K562 (cell line): ENCODE data around the gene NONO. TPM values are rescaled to one million over a fixed set of nuclear protein-coding genes. Genes with fewer than 3 reads are reported as not detected.

Experiments used
- ARID4B ChIP-seq: sonication (generic); formaldehyde crosslinking; IDR thresholded peaks from 2 replicates; pipeline ENCODE4 v1.8.0; 2022; ENCODE audit warnings: mild to moderate bottlenecking, missing genetic modification reagents
- CC2D1A ChIP-seq: fragments of 450-650 bp; IDR thresholded peaks from 2 replicates; pipeline ENCODE4 v1.6.1; 2017; ENCODE audit warnings: mild to moderate bottlenecking
- GABPA ChIP-seq: fragments of 200-800 bp; sonication (Bioruptor generic); conservative IDR thresholded peaks from 2 replicates; pipeline ENCODE4 v1.6.1; 2016; ENCODE audit warnings: low read depth, missing genetic modification characterization, missing compliant biosample characterization
- GTF2F1 ChIP-seq: IDR thresholded peaks from 2 replicates; pipeline ENCODE4 v1.6.1; 2011; ENCODE audit warnings: low read depth, low read length, improper control_type of control experiment
- KHSRP ChIP-seq: fragments of 450-650 bp; IDR thresholded peaks from 2 replicates; pipeline ENCODE4 v1.6.1; 2017
- KLF1 ChIP-seq: fragments of 450-650 bp; IDR thresholded peaks from 2 replicates; pipeline ENCODE4 v1.6.1; 2016; ENCODE audit warnings: missing genetic modification characterization, missing compliant biosample characterization
- NEUROD1 ChIP-seq: fragments of 150-350 bp; IDR thresholded peaks from 2 replicates; pipeline ENCODE4 v1.6.1; 2014; ENCODE audit warnings: borderline replicate concordance, low read length, low read depth; ENCODE audit not compliant: partially characterized antibody
- NFE2 ChIP-seq: IDR thresholded peaks from 2 replicates; pipeline ENCODE4 v1.6.1; 2014; ENCODE audit warnings: antibody characterized with exemption, low read depth
- NR2C1 ChIP-seq, 2 experiments: fragments of 450-650 bp; IDR thresholded peaks; 2 replicates each; pipeline ENCODE4 v1.6.1; 2017; ENCODE audit warnings: mild to moderate bottlenecking in 2 of 2, antibody characterized with exemption in 1 of 2, inconsistent platforms in 1 of 2, missing compliant biosample characterization in 1 of 2, missing genetic modification characterization in 1 of 2
- PRMT5 ChIP-seq: sonication (generic); formaldehyde crosslinking; IDR thresholded peaks from 2 replicates; pipeline ENCODE4 v1.5.0; 2020; ENCODE audit warnings: missing genetic modification reagents
- PURB ChIP-seq: sonication (generic); formaldehyde crosslinking; IDR thresholded peaks from 2 replicates; pipeline ENCODE4 v1.9.0; 2021; ENCODE audit warnings: low read depth, mild to moderate bottlenecking, missing genetic modification reagents
- SIN3A ChIP-seq, 2 experiments: fragments of 150-350 bp in 1 of 2; IDR thresholded peaks; 2 replicates each; pipeline ENCODE4 v1.6.1; 2011 to 2016; ENCODE audit warnings: borderline replicate concordance in 2 of 2, low read depth in 2 of 2, low read length in 2 of 2, mild to moderate bottlenecking in 2 of 2, moderate library complexity in 2 of 2; ENCODE audit not compliant: control insufficient read depth in 1 of 2
- SLC30A9 ChIP-seq: fragments of 250-450 bp; sonication (Bioruptor Pico); IDR thresholded peaks from 2 replicates; pipeline ENCODE4 v1.8.0; 2022; ENCODE audit warnings: mild to moderate bottlenecking, moderate library complexity
- SRSF3 ChIP-seq: fragments of 200-400 bp; formaldehyde crosslinking; IDR thresholded peaks from 2 replicates; pipeline ENCODE4 v1.6.1; 2016; ENCODE audit warnings: mild to moderate bottlenecking, low read length, moderate library complexity; ENCODE audit not compliant: insufficient read depth
- TRIM24 ChIP-seq, 2 experiments: fragments of 450-650 bp; IDR thresholded peaks; 2 replicates each; pipeline ENCODE4 v1.6.1; 2016
- ZBTB49 ChIP-seq: sonication (generic); formaldehyde crosslinking; IDR thresholded peaks from 2 replicates; pipeline ENCODE4 v1.8.0; 2022; ENCODE audit warnings: missing genetic modification reagents, mild to moderate bottlenecking, borderline replicate concordance
- ZBTB7A ChIP-seq: IDR thresholded peaks from 2 replicates; pipeline ENCODE4 v1.6.1; 2011; ENCODE audit warnings: low read depth, mild to moderate bottlenecking, low read length, moderate library complexity, borderline replicate concordance; ENCODE audit not compliant: control insufficient read depth
- ZKSCAN1 ChIP-seq: fragments of 150-350 bp; IDR thresholded peaks from 2 replicates; pipeline ENCODE4 v1.6.1; 2016; ENCODE audit warnings: low read depth, low read length
- ZNF253 ChIP-seq: fragments of 250-450 bp; sonication (Bioruptor Pico); conservative IDR thresholded peaks from 2 replicates; pipeline ENCODE4 v1.6.1; 2021; ENCODE audit warnings: mild to moderate bottlenecking
- ZNF668 ChIP-seq: fragments of 250-450 bp; sonication (Bioruptor Pico); IDR thresholded peaks from 2 replicates; pipeline ENCODE4 v1.8.0; 2022; ENCODE audit warnings: mild to moderate bottlenecking, inconsistent platforms
- polyA plus RNA-seq, 8 experiments: library from polyadenylated mRNA; depleted of rRNA in 4 of 8; stranded (reverse) in 5 of 8; unstranded in 3 of 8; fragments of >200 nt; fragmentation: Nextera tagmentation in 2 of 8; fragmentation: Illumina TruSeq in 1 of 8; extraction: Ambion mirVana in 2 of 8; extraction: Trizol in 1 of 8; gene quantifications; 2 replicates each; pipeline versions ENCODE4 v1.2.1 to v1.2.3, GENCODE V29; 2011 to 2014; ENCODE audit warnings: inconsistent platforms in 1 of 8, missing spikeins in 1 of 8
- total RNA-seq, 7 experiments: library from RNA; depleted of rRNA in 6 of 7; stranded (reverse); fragments of >200 nt in 6 of 7; fragmentation: Illumina TruSeq in 2 of 7; extraction: Trizol in 2 of 7; gene quantifications; 2 replicates each; pipeline versions ENCODE4 v1.2.1 to v1.2.3, GENCODE V29; 2011 to 2021; ENCODE audit warnings: low replicate concordance in 1 of 7

The NONO gene
- total and polyA plus RNA-seq, 9 of the 15 experiments (the other 6 are each of a cell fraction or from before 2014, with no cell fraction given), result 333 to 651 (median 451) TPM

- TF ChIP-seq ZBTB7A, result peak; percentile 79; the same call in 1 of the 2 replicates
- peak; percentile 87 for TF ChIP-seq GABPA (tag)
- no peak for TF ChIP-seq SRSF3
- TF ChIP-seq KLF1 (tag), result no peak
- TF ChIP-seq PRMT5 (CRISPR knock-in tag), result no peak
- TF ChIP-seq NFE2, result no peak
- TF ChIP-seq ZNF668 (CRISPR knock-in tag), result no peak
- TF ChIP-seq ZNF253 (CRISPR knock-in tag), result no peak
- no peak for TF ChIP-seq NEUROD1
- TF ChIP-seq ZBTB49, result no peak
- TF ChIP-seq ZKSCAN1, result no peak
- TF ChIP-seq SLC30A9, result no peak
- no peak for TF ChIP-seq PURB (CRISPR knock-in tag)
- peak; percentile 53; the same call in 1 of the 2 replicates for TF ChIP-seq CC2D1A
- peak; percentile 54; the same call in 1 of the 2 replicates for TF ChIP-seq NR2C1 (IDR thresholded peaks at IDR 0.05)
- no peak for TF ChIP-seq NR2C1 (tag; IDR thresholded peaks at IDR 0.05)
- no peak for TF ChIP-seq ARID4B (CRISPR knock-in tag)
- no peak for TF ChIP-seq KHSRP
- TF ChIP-seq SIN3A (IDR thresholded peaks at IDR 0.05; ENCODE audit: borderline replicate concordance in 2 of 2, control insufficient read depth in 1 of 2, low read depth in 2 of 2, low read length in 2 of 2), result no peak
- no peak for TF ChIP-seq TRIM24 (IDR thresholded peaks at IDR 0.05)
- TF ChIP-seq GTF2F1, result no peak
Observed at GRCh38 chrX:71283403-71284143, at the start of gene NONO (continued).
